GM10266 (cell line): ENCODE results near the gene KCNK7.
A peak's percentile ranks its signal among the peaks of the same experiment; 100 is the strongest.

Experiments used
- DNase-seq: peaks from one replicate; pipeline ENCODE4 v3.0.0; 2012; ENCODE audit errors: extremely low spot score
- TF ChIP-seq, protein P1 (sequence below): IDR thresholded peaks from 2 replicates; pipeline ENCODE4 v1.5.1; 2012; ENCODE audit warnings: mild to moderate bottlenecking, low read depth; ENCODE audit not compliant: control insufficient read depth, insufficient read depth; ENCODE audit errors: missing control alignments

KCNK7 gene

DNA sequence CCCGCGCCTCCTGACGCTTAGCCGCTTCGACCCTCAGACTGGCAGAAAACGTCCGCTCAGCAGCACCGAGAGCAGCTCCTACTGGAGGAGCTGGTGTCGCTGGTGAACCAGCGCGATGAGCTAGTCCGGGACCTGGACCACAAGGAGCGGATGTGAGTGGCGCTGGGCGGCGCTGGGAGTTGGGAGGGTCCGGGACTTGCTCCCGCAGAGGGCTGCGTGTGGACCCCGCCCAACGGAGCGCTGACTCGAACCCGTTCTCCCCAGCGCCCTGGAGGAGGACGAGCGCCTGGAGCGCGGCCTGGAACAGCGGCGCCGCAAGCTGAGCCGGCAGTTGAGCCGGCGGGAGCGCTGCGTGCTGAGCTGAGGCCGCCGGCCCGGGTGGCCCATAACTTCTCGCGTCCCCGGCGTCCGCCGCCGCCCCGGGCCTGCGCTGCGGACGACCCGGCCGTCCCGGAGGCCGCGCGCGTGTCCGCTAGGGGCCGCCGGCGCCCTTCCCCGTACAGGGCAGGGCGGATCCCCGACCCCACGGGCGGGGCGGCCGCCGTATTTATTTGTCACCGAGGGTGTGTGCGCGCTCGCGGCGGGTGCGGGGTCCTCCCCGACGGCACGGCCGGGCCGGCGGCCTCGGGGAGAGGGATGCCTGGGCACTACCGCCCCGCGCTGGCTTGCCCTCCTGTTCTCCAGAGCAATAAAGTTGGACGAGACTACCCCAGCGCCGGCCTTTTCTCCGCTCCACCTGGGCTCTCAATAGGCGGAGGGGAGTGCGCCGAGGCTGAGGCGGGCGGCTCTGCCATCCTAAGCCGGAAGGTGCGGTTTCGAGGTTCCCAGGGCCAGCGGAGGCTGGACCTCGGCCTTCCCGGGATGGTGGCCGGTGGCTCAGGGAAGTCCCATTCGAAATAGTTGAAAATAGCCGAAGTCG is 3.4 kb downstream of the KCNK7 start:
- TF ChIP-seq, protein P1, sequence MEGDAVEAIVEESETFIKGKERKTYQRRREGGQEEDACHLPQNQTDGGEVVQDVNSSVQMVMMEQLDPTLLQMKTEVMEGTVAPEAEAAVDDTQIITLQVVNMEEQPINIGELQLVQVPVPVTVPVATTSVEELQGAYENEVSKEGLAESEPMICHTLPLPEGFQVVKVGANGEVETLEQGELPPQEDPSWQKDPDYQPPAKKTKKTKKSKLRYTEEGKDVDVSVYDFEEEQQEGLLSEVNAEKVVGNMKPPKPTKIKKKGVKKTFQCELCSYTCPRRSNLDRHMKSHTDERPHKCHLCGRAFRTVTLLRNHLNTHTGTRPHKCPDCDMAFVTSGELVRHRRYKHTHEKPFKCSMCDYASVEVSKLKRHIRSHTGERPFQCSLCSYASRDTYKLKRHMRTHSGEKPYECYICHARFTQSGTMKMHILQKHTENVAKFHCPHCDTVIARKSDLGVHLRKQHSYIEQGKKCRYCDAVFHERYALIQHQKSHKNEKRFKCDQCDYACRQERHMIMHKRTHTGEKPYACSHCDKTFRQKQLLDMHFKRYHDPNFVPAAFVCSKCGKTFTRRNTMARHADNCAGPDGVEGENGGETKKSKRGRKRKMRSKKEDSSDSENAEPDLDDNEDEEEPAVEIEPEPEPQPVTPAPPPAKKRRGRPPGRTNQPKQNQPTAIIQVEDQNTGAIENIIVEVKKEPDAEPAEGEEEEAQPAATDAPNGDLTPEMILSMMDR, result no peak
- DNase-seq, result no peak

DNA sequence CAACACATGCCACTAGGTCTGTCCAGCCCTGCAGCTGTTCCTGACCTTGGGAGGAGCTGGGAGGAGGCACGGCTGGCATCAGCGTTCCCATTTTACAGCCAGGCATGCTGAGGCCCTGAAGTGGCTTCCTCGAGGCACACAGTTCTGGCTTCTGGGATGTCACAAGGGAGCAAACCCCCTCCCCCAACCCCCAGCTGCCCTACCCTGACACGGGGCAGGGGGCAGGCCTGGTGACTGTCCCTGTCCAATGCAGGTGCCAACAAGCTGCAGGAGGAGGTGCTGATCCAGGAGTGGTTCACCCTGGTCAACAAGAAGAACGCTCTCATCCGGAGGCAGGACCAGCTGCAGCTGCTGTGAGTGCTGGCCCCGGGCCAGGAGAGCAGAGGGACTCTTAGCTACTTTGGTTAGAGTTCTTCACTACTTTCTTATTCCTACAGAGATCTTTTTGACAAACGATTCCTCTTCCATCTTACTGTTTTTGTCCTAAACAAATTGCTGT is 5.3 kb downstream of the KCNK7 start:
- DNase-seq, result no peak

DNA sequence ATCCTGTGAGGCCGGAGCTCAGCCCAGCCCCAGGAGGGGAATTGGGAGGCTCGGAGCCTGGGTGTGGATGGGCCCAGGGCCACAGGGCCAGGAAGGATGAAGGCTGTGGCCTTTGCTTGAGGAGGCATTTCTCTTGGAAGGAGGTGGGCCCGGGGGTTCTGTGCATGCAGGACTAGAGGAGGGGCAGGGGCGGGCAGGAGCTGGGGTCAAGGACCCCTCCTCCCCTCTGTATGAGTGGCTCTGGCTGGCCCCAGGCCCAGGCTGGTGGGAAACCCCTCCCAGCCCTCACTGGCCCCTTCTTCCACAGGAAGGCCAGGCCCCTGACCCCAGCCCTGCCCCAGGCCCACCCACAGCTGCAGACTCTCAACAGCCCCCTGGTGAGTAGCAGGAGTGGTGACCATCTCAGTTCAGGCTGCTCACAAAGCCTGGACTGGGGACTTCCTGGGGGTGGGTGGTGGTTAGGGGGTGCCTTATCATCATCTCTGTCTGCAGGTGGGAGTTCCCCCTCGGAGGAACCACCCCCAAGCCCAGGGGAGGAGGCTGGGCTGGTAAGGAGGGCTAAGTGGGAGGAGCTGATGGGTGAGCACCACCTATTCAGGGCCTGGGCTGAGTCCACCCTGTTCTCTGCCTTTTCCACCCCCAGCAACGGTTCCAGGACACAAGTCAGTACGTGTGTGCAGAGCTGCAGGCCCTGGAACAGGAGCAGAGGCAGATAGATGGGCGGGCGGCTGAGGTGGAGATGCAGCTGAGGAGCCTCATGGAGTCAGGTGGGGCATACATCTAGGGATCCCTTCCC is 6.0 kb downstream of the KCNK7 start:
- peak; percentile 89 for DNase-seq
- TF ChIP-seq, protein P1, result no peak

More for the DNA sequence above, 5.3 kb downstream of the KCNK7 start:
- TF ChIP-seq, protein P1, result no peak

DNA sequence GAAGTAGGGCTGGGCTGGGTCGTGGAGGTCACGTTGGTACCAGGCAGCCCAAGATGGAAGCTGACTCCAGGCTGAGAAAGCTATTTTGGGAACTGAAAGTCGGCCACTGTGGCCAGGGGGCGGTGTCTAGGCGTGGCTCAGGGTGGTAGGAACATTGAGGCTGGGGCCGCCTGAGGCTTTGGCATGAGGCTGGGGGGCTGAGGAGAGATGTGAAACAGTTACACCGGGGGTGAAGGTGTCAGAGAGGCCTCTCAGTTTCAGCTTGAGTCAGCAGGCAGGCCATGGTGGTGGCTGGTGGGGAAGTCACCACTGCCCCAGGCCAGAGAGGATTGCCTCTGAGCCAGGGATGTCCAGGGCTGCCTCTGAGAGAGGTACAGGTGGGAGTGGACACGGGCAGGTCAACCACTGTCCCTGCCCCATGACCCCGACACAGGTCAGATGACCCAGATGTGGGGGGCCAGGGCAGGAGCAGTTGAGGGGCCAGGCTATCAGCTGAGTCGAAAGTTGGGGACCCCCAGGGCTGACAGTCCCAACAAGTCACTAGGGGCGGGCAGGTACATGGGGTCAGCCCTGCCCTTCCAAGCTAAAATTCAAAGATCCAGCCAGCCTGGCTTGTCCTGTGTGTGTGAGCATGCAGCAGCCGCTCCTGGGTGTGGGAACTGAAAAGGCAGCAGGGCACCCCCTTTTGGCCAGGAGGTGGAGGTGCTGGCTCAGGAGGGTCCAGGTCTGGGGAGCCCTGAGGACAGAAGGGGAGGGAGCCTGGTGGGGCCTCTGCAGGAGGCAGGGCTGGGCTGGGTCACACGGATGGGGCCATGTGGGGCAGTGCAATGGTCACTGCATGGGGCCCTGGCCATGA is 7.2 kb downstream of the KCNK7 start:
- TF ChIP-seq, protein P1, result peak; percentile 80
- DNase-seq, result peak; percentile 97

GRCh38 chr11:65586676-65587075 is 8.9 kb downstream of the KCNK7 start:
- TF ChIP-seq, protein P1, result no peak

DNA sequence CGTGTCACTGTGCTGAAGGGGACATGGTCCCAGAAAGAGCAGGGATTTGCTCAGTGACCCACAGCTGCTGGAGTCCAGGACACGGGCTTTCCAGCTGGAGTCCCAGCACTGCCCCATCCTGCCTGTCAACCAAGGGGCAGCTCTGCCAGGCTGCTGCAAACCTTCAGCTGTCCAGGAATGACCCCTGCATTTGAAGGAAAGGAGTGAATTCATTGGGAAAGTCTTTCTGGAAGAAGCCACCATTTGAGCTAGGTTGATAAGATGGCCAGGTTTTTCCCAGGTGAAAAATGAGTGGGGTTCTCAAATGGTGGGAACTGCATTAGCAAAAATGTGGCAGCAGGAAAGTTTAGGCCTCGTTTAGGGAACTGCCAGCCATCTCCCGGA is 9.4 kb downstream of the KCNK7 start:
- DNase-seq, result no peak
- TF ChIP-seq, protein P1, result no peak

More at GRCh38 chr11:65586676-65587075, 8.9 kb downstream of the KCNK7 start:
- no peak for DNase-seq
